Superior temporal gyrus (tissue), 1 donor: Measurements from ENCODE around the gene PRSS8.
"Not testable (repeated sequence)": the region's sequence is repeated elsewhere in the genome, so short reads cannot be mapped to it uniquely, and the experiment has no call there.

Experiments
- DNase-seq: peaks from one replicate; pipeline ENCODE4 v3.0.0-alpha.2; 2016; ENCODE audit errors: extremely low spot score

Gene PRSS8

GRCh38 chr16:31105677-31106213 lies 29.8 kb downstream of the PRSS8 start:
- peak; percentile 75 for DNase-seq

DNA sequence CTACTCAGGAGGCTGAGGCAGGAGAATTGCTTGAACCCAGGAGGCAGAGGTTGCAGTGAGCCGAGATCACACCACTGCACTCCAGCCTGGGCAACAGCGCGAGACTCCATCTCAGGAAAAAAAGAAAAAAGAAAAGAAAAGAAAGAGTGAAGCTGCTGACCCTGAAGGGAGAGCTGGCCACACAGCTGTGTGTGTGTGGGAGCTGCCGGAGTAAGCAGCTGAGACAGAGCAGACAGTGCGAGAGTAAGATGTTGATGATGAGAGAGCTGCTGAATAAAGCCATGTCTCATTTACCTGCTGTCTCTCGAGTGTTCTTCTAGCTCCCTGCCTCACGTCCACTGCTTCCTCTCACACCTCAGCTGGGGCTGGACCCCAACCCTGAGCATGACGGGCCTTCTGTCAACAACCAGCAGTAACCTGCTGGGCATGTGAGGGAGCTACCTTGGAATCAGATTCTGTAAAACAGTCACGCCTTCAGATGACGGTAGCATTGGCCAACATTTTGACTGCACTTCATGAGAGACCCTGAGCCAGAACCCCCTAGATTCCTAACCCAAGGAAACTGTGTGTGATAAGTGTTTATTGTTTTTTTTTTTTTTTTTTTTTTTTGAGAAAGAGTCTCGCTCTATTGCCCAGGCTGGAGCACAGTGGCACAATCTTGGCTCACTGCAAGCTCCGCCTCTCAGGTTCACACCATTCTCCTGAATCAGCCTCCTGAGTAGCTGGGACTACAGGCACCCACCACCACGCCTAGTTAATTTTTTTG lies 34.5 kb downstream of the PRSS8 start:
- DNase-seq: not testable (repeated sequence)

- no peak for DNase-seq
These were observed 35.5 kb downstream of the PRSS8 start for GRCh38 chr16:31099860-31100638.

DNA sequence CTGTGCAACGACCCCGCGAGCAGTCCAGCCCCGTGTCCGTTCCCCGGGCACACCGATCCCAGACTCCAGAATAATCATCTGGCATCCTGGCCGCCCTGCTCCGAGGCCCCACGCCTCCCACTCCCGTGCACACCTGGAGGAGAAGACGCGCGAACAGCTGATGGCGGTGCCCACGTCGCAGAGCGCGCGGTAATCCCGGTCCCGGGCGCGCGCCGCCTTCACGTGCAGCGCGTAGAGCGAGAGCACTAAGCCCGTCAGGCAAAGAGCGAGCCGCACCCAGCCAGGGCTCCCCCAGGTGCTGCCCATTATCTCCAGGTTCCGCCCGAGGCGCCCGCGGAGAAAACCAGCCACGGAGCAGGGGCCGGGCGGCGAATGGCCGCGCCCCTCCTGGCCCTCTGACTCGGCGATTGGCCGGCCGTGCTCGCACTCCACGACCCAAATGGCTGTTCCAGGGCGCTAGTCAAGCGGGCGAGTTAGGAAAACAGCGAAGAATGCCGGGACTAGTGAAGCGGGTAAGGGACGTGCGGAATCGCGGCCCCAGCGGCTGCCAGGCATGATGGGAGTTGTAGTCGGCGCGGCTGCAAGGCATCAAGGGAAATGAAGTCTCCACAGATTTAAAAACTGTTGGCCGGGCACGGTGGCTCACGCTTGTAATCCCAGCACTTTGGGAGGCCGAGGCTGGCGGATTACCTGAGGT lies 41.0 kb downstream of the PRSS8 start, which contains the start of gene VKORC1:
VKORC1 (minus strand) TSS at position 374 of the 697 bp plus-strand sequence; CDS start at position 306, 68 bp downstream.
- DNase-seq: peak; percentile 95

- DNase-seq: no peak
These were observed 41.5 kb downstream of the PRSS8 start for GRCh38 chr16:31094088-31094423.

DNA sequence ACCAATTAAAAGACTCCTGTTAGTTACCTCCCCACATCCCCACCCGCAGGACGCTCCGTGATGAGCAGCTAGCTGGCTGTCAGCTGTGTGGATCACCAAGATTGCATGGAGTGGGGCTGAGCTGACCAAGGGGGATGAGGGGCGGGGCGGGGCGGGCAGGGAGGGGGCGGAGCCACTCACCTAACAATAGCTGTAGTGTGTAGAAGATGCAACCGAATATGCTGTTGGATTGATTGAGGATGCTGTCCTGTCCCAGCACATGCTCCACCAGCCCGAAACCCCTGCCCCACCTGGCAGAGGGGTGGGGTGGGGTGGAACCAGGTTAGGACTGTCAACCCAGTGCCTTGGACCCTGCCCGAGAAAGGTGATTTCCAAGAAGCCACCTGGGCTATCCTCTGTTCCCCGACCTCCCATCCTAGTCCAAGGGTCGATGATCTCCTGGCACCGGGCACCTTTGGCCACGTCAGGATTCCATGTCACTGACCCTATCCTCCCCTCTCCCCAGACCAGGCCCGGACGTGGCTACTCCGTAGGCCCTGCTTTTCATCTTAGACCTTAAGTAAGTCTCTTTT lies 42.3 kb downstream of the PRSS8 start:
- DNase-seq: peak; percentile 67

- peak; percentile 15 for DNase-seq
These were observed 43.2 kb downstream of the PRSS8 start for GRCh38 chr16:31092330-31092729.

DNA sequence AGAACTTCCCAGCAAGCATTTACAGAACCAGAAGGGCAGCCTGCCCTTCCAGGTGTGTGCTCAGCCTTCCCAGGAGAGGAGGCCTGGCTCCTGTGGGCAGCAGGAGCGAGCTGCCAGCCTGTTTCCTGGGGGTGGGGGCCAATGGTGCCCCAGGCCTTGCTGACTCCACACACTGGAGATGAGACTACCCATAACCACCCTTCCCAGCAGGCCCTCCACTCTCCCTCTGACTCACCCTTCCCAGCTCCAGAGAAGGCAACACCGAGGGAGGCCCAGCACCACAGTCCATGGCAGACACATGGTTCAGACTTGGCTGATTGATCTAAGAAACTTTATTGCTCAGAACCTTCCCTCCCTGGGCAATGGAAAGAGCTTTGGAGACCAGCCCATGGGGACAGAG lies 45.0 kb downstream of the PRSS8 start:
- no peak for DNase-seq

DNA sequence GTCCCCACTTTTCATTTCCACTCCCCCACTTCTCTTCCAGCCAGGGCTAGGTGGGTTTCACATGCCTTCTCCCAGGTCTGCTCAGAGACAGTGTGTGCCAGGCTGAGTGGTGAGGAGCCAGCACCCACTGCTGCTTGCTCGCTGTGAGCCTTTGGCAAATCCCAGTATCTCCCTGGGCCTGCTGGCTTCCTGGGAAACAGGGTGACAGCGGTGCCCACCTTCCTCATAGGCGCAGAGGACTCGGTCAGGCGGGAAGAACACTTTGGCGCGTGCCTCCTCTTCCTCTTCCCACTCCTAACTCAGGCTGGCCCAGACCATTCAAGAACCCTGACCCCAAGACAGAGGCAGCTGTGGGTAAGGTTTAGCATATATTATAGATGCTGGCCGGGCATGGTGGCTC lies 46.3 kb downstream of the PRSS8 start:
- DNase-seq: no peak

DNA sequence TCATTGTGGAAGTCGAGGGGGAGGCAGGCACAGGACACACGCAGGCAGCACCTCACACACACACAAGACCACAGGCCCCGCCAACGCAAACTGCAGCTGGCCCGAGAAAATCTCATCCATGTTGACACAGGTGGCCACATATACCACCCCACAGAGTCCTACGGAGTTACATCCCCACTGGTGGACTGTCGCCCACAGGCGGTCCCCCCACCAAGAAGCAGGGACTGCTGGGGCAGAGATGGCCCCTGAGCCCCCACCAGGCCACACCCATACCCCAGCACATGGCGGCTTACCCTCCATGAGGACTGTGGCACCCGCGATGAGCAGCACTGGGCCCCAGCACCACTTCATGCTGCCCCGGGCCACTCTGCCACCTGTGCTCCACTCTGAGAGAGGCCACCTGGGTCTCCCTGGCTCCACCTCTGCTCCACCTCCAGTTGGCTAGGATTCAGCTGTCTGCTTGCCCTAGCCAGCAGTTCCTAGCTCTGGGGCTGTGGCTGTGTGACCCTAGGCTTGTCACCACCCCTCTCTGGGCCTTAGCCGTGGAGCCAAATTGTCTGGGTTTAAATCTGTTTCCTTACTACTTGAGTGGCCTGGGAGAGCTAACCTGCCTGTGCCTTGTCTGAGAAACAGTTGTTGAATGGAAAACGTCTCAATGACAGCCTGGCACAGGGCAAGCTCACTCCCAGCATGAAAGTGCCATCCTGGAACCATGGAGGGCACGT lies 46.9 kb downstream of the PRSS8 start, which contains the start of gene PRSS53:
PRSS53 (minus strand) TSS at position 485 of the 725 bp plus-strand sequence; CDS start at position 351, 134 bp downstream.
- no peak for DNase-seq

DNA sequence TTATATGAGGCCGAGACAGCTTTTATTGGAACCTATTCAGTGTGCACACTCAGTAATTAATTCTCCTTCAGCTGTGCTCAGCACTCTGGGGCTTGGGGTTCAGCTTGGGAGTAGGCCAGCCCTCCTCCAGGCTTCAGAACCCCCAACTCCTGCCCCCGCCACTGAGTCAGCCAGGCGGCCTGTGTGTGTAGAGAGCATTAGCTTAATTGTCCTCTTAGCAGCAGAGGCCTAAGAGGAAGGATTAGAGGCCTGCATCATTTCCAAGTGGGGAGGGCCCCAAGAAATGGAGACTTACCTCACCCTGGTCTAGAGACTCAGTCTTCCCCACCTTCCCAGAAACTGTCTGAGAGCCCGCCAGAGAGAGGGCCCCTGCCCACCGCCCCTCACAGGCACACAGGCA lies 47.6 kb downstream of the PRSS8 start:
- no peak for DNase-seq

DNA sequence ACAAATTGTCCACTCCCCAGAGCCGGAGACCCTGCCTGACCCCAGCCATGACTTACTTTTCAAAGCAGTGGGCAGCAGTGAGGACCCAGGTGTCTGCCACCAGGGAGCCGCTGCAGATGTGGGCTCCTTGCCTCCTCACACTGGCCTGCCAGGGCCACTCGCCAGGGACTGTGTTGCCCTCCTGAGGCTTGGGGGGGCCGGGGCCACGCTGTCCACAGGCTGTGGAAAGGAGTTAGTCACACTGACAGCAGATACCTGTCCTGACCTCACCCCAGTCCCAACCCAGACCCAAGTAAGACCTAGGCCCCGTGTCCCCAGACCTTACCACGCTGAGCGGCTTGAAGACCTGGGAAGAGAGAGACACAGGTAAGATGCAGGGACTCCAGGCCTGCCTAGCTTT lies 48.0 kb downstream of the PRSS8 start:
- DNase-seq: no peak

DNA sequence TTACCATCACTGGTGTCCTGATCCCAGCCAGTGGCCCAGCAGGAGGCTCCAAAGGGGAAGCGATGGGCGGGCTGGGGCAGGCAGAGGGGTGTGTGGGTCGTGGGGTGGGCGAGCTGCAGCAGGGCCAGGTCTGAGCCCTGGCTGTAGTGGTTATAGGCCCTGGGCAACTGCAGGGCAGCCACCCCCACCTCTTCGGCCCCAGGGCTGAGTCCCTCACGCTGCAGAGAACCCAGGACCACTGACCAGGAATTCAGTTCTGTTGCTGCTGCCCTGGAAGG lies 49.0 kb downstream of the PRSS8 start:
- DNase-seq: no peak

DNA sequence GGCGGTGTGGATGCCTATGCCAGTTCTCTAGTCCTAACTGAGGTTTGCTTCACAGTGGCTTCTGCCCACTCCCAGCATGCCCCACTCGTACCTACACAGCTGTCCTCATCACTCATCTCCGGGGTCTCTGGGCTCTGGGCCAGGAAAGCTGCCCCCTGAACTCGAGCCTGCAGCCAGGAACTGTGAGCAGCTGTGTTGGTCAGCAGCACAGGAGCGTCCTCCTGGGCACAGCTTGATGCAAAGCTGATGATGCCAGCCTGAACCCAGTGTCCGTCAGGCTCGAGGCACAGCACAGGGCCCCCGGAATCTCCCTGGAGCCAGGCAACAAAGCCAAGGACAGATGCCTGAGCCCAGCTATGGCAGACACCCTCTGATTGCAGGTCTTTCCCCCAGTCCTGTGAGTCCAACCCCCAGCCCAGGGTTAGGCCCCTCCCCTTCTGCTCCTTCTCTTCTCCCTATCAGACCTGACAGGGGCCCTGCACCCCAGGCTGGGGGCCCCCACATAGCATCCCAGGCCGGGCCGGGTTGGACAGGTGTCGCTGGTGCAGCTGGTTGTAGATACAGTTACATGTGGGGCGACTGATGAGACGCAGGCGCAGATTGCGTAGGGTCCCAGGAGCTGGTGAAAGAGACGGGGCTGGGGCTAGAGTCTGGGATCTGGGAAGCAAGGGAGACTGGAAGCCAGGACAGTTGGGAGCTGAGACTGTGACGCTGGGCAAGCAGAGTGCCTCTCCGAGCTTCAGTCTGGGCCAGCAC lies 49.5 kb downstream of the PRSS8 start:
- DNase-seq: no peak

DNA sequence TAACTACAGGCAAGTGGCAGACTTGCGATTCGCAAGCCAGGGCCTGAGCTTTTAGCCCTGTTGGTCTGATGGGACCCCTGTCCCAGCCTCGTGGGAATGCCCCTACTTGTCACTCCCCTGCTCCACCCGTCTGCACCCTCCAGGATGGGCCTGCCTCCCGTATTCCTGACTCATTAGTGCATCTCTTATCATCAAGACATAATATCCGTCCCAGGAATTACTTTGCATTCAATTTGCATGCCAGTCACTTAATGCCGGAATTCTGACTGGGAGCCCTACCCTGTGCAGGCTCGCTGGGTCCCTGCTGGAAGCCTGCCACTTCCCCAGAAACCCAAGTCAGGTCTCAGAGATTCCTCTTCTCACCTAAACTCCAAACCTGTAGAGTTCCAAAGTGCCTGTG lies 50.1 kb downstream of the PRSS8 start:
- DNase-seq: no peak

- DNase-seq: no peak
These were observed 50.8 kb downstream of the PRSS8 start for GRCh38 chr16:31084584-31085302.

GRCh38 chr16:31083981-31084380 lies 51.5 kb downstream of the PRSS8 start:
- no peak for DNase-seq

GRCh38 chr16:31083556-31083955 lies 52.0 kb downstream of the PRSS8 start:
- no peak for DNase-seq

- DNase-seq: no peak
These were observed 52.4 kb downstream of the PRSS8 start for GRCh38 chr16:31083081-31083480.
